AG08396 (cell line): ENCODE results near the gene ACYP1.

ENCODE experiments used
- DNase-seq: peaks from one replicate; pipeline ENCODE4 v3.0.0; 2012; ENCODE audit warnings: low spot score, mixed read lengths

ACYP1 gene

DNA sequence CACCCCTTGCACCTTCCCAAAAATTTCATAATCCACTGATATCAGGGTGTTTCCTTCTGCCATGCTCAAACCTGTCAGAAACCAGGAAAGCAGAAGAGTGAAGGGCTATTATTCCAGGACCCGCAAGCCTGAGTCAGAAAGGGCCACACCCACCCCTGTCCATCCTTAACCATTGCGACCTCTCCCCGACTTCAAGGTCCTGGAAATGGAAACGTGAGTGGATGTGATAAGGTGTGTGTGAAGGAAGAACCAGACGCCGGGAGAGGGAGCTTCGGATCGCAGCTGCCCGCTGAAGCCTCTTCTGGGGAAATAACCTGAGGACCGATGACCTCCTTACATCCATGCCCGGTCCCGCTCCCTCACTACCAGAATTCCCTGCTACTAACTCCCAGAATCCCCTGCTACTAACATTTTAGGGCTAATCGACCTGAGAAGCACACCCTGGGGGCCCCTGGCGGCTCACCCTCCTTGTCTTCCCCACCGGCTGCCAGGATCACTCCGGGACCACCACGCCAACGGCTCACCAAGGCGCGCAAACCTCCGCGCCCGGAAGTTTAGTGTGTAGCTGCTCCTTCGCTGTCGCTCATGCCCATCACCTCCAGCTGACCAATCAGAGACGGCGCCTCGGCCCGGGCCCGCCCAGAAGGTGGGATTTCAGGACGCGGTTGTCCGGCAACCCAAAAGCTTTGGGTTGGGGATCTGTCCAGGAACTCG, at the start of gene ACYP1:
TSS of gene ACYP1 (minus strand) at position 534 of the 714 bp plus-strand sequence. CDS start at position 63, 471 bp downstream.
- DNase-seq: peak; percentile 95

DNA sequence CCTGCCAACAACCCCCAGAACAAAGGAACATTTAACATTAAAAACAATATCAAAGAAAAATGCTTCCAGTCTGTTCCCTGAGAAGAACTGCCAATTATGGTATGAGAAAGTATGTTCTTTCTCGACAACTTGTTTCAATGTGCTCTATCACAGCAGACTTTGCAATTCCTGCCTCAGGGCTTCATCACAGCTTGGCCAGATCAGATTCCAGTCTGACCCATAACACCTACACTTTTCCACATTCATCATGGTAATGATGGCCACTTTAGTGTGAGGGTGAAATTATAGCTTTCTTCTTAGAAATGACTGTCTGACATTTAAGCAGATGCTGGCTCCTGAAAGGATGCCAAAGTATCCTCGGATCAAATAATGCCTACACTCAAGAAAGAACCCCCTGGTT, 46.1 kb upstream of the ACYP1 start:
- DNase-seq: no peak

DNA sequence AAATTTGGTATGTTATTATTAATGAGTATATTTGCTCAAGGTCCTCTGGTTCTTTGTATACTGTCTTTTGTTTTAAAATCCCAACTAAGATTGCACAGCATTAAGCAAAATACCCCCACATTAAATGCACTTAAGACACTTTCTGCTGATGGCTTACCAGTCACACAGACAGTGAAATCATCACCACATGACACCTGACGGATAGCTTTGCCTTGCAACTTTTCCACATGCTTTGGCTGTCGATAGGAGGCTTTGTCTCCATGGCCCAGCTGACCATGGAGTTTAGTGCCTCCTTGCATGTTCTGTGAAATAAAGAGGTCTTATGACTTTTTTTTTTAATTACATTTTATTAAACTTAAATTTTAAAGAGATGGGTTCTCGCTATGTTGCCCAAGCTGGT, 43.4 kb upstream of the ACYP1 start:
- DNase-seq: no peak

DNA sequence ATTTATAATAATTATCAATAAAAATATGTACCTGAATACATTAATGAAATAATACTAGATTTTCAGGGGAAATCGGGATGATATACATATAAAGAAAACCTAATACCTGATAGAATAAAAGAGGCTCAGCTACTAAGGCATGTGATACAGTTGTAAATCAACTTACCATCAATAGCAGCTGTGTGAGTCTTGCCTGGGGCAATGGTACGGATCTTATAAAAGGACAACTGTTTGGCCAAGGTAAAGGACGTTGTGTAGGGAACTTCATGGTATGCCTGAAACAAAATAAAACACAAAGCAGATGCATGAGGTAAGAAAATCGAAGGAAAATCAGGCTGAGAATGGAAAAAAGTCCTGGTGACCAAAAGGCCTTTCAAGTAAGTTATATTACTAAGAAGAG, 37.7 kb upstream of the ACYP1 start:
- no peak for DNase-seq

DNA sequence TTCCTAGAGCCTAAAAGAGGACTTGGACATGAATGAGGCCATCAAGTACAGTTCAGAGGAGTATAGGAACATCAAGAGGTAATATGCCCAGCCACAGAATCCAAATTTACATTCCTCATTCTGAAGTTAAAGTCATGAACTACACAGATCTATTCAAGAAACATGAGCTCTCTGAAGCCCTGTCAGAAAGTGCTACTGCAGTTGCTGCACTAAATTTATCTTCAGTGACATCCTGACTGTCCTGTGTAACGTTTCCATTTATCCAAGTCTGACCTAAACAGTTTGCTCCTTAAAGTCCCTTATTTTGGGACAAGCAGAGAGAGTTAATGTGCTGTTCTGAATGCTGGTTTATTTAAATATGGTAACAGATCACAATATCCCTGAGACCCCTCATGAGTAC, 34.9 kb upstream of the ACYP1 start:
- no peak for DNase-seq

DNA sequence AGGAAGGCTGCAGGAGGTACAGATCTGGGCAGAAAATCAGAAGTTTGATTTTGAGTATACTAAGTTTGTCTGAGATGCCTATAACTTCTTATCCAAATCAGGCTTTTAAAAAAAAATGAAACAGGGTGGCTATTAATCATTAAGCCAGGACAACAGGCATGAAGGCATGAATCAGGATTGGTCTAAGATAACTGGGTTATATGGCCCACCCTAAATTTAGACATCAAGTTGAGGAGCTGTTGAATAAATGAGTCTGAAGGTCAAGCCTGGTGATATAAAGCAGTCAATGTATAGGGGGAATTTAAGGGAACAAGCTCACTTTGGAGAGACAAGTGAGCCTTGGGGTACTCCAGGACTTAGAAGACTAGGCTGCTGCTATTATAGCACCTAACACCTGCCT, 34.4 kb upstream of the ACYP1 start:
- DNase-seq: no peak

DNA sequence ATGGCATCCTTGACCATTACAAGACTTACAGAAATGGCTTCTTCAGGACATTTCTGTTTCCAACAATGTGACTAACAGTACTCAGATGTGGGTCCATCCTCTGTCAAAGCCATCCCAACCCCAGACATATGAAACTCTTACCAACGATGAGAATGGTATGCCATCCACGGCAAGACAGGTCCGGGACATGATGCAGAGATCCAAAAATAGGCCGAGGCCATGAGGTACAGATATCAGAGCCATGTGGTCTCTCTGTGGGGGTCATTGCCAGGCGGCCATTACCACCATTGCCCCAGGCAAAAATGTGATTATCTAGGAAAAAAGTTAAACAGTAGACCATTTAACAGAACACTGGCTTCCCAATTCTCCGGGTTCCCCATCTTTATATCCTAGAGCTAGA, 33.1 kb upstream of the ACYP1 start:
- no peak for DNase-seq

DNA sequence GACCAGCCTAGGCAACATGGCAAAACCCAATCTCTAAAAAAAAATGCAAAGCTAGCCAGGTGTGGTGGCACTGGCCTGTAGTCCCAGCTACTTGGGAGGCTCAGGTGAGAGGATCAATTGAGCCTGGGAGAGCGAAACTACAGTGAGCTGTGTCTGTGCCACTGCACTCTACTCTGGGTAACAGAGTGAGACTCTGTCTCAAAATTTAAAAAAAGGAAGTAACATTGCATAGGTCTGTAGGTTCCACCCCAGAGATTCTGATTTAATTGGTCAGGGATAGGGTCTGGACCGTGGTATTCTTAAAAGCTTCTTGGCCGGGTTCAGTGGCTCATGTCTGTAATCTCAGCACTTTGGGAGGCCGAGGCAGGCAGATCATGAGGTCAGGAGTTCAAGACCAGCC, 31.9 kb upstream of the ACYP1 start:
- no peak for DNase-seq

DNA sequence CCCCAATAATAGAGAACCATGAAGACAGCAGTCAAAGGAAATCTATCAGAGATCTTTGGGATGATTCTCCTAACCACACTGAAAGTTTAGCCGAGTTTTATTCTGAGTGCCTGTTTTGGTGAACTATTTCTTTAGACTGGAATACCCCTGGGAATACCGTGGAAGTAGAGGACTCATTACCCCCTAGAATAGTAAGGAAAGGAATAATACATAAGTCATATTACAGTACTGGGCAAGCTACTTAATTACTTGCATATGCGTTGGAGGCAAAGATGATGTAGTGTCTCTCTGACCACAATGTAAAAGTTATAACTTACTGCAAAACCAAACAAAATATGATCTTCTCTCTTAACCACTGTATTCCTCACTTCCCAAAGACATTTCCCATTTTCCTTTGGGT, 31.1 kb upstream of the ACYP1 start:
- DNase-seq: no peak

DNA sequence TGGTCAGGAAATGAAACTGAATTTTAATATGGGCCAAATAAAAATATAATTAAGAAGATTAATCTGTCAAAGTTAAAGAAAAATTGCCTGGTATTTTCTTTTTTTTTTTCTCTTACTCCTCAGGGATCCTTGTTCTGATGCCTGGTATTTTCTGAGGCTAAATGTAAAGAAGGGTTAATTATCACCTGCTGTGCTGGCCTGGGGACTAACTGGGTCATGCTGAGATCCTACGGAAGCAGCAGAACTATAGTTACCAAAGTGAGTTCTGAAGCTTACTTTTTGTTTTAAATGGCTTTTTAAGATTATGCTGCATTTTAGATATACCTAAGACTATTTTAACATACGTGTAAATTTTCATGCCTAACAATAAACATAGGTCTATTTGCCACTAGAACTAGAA, 28.9 kb upstream of the ACYP1 start:
- DNase-seq: no peak

DNA sequence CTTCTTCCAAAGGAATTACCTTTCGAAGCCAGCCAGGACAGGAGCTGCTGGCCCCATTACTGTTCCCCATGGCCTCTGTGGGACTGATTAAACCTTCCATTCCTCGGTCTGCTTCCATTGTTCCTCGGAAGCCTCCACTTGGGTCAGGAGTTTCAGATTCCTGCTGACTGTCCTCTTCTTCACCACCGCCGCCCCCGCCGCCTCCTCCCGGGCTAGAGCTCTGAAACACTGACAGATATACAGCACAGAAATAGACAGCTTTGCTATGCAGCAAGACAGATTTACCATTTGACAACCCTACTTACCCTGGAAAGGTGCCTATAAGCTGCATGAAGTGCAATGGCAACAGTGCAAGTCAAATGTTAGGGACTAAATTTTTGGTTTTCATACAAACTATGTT, 27.4 kb upstream of the ACYP1 start:
- DNase-seq: no peak

DNA sequence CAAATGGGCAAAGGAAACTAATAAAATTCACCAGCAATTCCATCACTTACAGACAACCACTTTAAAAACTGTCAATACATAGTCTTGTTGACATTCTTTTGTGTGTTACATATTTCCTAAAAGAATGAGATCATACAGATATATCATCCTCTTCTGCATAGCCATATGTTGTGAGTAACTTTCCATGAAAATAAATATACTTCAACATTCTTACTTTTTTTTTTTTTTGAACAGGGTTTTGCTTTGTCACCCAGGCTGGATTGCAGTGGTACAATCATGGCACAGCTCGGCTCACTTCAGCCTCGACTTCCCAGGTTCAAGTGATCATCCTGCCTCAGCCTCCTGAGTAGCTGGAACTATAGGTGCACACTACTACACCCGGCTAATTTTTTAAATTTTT, 26.5 kb upstream of the ACYP1 start:
- DNase-seq: no peak

DNA sequence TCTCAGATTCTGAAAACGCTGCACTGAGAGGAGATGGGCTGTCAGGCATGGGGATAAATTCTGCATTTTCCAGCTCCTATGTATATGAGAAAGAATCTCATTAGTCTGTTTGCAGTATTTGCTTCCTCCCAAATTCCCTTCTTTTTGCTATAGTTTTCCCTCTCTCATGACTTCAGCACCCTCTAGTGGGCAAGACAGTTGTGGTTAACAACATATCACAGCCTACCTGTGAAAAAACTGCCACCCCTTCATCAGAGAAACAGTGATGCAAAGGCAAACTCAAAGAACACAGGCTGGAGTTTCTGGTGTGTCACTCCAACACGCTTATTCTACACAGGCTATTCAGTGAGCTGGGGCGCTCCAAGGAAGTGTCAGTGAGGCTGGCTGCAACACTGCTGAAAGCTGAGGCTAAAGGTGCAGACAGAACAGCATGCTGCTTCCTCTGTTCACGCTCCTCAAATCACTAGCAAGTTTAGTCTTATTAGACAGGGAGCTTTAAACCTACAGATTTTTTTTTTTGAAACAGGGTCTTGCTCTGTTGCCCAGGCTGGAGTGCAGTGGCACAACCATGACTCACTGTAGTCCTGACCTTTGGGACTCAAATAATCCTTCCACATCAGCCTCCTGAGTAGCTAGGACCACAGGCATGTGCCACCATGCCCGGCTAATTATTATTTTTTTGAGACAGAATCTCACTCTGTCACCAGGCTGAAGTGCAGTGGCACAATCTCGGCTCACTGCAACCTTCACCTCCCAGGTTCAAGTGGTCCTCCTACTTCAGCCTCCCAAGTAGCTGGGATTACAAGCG, 24.9 kb upstream of the ACYP1 start:
- peak; percentile 39 for DNase-seq

DNA sequence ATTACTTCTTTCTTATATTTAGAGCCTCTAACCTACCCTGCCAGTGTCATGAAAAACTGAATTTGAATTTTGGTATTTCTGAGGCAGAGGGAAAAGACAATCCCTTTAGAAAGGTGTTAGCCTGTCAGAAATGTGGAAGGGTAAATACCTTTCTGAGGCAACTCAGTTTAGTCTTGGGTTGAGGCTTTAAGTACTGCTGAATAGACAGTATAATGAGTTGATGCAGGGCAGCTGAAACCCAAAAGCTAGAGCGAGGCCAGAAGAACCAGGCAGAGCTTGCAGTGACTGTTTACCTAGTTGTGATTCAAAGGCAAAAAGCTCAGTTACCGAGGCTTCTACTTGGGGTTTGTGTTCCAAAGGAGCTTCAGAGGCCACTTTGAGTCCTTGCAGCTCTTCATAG, 24.3 kb upstream of the ACYP1 start:
- no peak for DNase-seq

DNA sequence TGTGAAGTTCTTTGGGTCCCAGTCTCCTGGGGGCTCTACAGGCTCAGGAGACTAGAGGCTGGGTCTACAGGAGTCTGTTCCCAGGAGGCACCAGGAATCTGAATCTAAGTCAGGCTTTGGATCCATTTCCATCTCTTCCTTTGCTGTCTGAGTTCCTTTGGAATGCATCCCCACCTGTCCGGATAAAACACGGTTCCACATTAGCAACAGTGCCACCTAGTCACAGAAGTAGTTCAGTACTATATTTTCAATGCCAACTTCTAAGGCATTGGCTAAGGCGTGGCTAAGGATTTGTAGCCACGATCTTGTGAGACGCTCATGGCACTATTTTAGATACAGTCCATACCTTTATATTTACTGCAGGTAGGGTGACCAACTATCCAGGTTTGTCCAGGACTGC, 20.7 kb upstream of the ACYP1 start:
- DNase-seq: no peak

DNA sequence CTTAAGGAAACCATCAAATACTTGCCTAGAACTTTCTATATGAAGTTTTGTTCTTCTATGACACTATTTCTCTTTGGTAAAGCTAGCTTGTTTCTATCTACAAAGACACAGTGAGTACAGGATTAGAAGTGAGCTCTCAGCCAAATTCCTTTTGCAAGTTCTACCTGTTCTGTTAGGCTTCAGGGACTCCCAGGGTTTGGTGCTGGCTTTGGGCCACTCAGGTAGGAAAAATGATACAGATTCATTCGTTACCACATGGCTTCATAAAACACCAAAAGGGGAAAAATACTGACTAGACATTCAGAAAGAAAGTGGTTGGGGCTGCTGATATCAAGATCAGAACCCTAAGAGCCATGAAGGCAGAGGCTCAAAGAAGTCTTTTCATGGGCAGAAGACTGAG, 19.4 kb upstream of the ACYP1 start:
- DNase-seq: no peak

DNA sequence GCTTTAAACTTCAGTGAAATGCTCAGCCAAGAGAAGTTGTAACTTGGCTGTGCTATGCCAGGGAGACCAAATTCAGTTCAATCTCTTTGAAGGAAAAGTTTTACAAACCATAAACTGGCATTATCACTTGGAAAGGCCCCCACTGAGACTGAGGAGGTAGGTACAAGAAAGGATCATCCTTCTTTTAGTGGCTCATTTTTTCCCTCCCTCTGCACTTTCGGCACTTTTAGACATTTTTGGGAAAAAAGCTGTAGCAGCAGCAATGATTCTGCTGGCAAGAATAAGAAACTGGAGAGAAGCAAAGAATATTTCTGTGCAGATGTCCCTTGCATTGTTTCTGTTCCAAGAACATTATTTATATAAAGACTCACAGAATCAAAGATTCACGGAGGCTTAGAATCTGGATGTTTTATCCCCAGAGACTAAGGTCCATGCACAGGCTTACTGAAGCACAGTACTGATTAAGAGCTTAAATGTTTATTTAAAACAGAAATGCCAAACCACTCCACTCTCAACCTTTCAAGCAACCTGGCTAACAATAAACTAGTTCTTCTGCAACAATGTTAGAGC, 17.9 kb upstream of the ACYP1 start:
- no peak for DNase-seq

DNA sequence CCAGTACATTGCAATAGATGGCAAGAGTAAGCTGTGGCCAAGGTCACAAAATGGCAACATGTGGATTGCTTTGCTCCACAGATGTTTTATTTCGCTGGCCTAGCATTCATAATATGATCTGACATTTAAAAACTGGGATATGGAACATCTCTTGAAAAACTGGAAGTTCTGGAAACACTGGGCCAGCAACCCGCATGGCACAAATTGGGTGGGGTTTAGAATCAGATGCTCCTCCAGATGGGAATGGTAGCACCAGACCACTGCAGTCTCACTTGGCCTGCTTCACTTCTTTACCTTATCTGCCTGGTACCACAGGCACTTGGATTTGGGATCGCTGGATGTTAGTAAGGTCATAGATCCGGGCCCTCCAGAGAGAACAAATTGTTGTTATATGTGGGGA, 15.7 kb upstream of the ACYP1 start:
- no peak for DNase-seq

DNA sequence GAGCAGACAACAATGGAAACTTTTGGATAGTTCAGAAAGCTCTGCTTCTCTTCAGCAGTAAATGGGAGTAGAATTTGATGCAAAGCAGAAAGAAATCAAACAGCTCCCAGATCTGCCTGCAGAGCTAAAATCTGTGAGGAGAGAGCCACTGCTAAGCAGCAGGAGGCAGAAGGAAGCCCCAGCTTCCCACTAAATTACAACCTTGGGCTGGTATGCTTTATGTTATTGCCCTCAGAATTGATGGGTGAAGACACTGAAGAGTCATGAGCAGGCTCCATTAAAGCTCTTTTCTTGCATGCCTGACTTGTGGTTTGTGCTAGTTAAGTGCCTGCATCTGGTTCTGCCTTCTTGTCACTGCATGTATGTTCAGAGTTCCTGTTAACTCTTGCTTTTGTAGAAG, 14.0 kb upstream of the ACYP1 start:
- no peak for DNase-seq

DNA sequence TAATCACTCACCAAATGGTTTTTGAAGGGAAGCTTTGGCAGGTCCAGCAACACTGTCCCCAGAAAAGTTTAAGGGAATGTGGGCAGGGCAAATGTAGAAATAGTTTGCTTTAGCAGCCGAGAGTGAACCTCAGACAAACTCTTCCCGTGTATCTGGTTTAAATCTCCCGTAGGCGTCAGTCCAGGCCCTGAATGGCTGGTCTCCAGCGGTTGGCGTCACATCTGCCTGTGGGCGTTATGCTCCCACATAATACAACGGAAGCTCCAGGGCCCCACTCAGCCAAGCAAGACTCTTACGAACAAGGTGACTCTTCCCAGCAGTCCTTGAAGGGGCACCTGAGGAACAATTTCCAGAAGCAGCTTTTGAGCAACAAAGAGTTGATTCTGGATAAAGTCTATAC, 6.6 kb upstream of the ACYP1 start:
- DNase-seq: no peak

DNA sequence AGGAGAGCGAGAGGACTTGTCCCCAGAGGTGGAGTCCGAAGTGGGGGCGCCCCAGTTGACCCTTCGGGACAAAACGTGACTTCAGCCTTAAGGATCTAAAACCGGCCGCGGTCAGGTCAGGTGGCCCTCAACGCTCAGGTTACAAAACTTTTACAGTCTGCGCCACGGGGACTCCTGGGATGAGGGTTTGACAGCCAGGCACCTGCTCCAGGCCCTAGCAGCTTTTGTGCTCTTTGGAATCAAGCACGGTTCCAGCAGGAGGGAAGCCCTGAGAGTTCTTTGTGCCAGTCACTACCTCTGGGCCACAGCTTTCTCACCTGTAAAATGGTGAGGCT, 6.0 kb upstream of the ACYP1 start:
- DNase-seq: no peak

DNA sequence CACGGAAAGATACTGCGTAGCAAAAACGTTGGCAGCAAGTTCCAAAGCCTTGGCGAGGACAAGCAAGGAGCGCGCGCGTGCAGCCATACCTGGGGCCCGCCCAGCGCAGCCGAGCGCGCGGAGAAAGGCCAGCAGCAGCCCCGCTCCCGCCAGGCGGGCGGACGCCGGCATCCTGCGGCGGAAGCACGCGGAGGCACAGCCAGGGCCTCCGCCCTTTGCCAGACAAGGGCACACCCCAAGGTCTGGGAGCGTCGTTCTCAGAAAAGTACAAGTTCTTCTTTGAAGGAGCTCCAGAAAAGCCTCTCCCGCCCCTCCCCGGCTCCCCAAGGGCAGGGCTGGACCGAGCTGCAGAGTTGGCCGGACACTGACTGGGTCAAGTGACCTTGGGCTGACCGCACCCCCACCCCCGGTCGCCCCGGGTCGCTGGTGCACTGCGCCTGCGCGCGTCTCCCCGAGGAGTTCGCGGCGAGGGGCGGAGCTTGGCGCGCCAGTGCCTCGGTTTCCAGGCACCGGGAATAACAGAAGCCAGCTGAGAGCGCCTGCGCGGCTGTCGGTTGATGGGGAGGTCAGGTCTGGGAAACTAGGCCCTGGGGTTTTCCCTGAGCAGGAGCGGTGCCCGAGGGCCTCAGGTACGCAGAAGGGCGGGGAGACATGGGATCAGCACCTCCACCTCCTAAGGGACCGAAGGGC, 5.4 kb upstream of the ACYP1 start, which contains the start of gene ZC2HC1C:
TSS of gene ZC2HC1C (plus strand) at position 521 of the 690 bp plus-strand sequence. CDS start 933 bp downstream, outside the sequence.
- DNase-seq: peak; percentile 95
